OCI-LY3 (cell line): ENCODE measurements around the gene WFDC9.
"Not testable (repeated sequence)": the region's sequence is repeated elsewhere in the genome, so short reads cannot be mapped to it uniquely, and the experiment has no call there.

Source experiments
- CTCF ChIP-seq: fragments of 200-600, 300-600 bp; sonication (generic); IDR thresholded peaks from 2 replicates; pipeline ENCODE4 v1.5.1; 2014; ENCODE audit warnings: antibody characterized with exemption, low read length, low read depth
- EZH2phosphoT487 ChIP-seq: fragments of 200-600 bp; shearing (Covaris generic); IDR thresholded peaks from 2 replicates; pipeline ENCODE4 v1.6.1; 2018; ENCODE audit warnings: antibody characterized with exemption, mixed run types, low read depth

GRCh38 chr20:45657038-45657437, 26.0 kb upstream of the WFDC9 start:
- not testable (repeated sequence) for TF ChIP-seq CTCF, EZH2phosphoT487
